HUES6 (cell line): ENCODE measurements around the gene KRTAP19-5.
"Not testable (repeated sequence)": the region's sequence is repeated elsewhere in the genome, so short reads cannot be mapped to it uniquely, and the experiment has no call there.

Source experiments
- H3K27ac ChIP-seq: 2 replicates; pipeline ENCODE4 v1.7.0; 2013; ENCODE audit warnings: low read depth, mild to moderate bottlenecking, low read length, inconsistent platforms
- H3K27me3 ChIP-seq: 2 replicates; pipeline ENCODE4 v1.6.1; 2013; ENCODE audit warnings: low read length; ENCODE audit not compliant: control insufficient read depth, insufficient read depth
- H3K36me3 ChIP-seq: 2 replicates; pipeline ENCODE4 v1.6.1; 2013; ENCODE audit warnings: low read length; ENCODE audit not compliant: control insufficient read depth, insufficient read depth
- H3K4me1 ChIP-seq: 2 replicates; pipeline ENCODE4 v1.6.1; 2013; ENCODE audit warnings: low read length; ENCODE audit not compliant: control insufficient read depth, insufficient read depth
- H3K4me3 ChIP-seq: 2 replicates; pipeline ENCODE4 v1.5.1; 2013; ENCODE audit warnings: low read depth, low read length
- H3K9ac ChIP-seq: one replicate; pipeline ENCODE4 v1.6.1; 2013; ENCODE audit warnings: mild to moderate bottlenecking, low read length
- H3K9me3 ChIP-seq: 2 replicates; pipeline ENCODE4 v1.6.1; 2013; ENCODE audit warnings: low read depth, low read length; ENCODE audit not compliant: control insufficient read depth, insufficient read depth

The KRTAP19-5 gene

DNA sequence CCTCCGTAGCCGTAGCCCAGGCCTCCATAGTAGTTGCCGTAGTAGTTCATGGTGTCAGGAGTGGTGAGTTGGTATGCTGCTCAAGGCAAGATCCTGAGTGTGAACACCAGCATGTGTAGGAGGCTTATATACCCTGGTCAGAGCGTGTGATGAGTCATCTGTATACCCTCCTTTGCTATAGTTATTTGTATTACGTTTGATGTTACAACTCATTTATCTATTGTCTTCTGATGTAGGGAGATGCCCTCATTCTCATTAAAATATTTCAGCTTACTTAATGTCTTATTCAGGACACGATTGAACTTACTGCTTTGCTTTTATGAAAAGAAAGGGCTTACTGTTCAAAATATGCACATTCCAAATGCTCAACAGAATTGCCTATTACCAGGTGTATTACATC lies at the start of gene KRTAP19-5:
Gene KRTAP19-5, minus strand, starts transcription at position 101 of the 400 bp plus-strand sequence. Its CDS starts 51 bp downstream, at position 50.
- H3K9me3 ChIP-seq = no peaks in the 10 kb centered on the region

DNA sequence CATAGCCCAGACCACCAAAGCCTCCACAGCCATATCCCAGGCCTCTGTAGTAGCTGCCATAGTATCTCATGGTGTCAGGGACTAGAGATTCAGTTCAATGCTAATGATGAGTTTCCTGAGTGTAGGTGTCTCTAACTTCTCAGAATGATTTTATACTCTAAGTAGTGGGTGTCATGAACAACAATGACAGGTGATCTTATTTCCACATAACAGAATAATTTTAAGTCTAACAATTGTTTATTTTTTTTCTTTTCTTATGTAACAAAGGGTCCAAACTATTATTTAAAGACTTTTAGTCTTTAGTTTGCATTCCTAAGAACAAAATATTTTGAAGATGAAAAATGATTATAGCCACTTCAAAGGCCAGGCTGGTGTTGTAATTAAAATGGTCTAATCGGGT lies 39.8 kb upstream of the KRTAP19-5 start, which contains the start of gene KRTAP19-6:
Gene KRTAP19-6, minus strand, starts transcription at position 101 of the 400 bp plus-strand sequence. Its CDS starts 31 bp downstream, at position 70.
- Histone ChIP-seq H3K27me3 (no peaks in the 10 kb centered on the region), H3K36me3 (no peaks in the 10 kb centered on the region), H3K27ac (no peak within 1 kb of the TSS), H3K4me3 (no peak within 1 kb of the TSS), H3K4me1 (no peaks in the 10 kb centered on the region), H3K9ac (no peak within 1 kb of the TSS), H3K9me3 (no peaks in the 10 kb centered on the region)

More for the DNA sequence above, at the start of gene KRTAP19-5:
- Histone ChIP-seq H3K27me3 (no peaks in the 10 kb centered on the region), H3K36me3 (no peaks in the 10 kb centered on the region), H3K9ac (no peak within 1 kb of the TSS), H3K27ac (no peak within 1 kb of the TSS), H3K4me1 (no peaks in the 10 kb centered on the region), H3K4me3 (no peak within 1 kb of the TSS)

DNA sequence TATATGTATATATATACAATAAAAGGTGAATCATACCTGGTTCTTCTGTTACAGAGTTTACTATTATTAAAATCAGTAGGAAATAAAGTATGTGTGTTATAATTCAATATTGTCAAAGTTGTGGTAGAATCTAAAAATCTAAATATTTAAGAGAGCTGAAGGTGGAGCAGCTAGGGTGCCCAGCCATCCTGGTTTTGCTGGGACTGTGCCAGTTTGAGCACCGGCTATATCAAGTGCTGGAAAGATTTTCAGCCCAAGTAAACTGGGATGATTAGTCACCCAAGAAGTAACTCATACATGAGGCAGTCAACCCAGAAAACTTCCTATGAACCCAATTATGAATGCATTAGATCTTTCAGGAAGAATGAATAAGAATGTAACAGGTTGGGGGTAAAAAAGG lies 16.9 kb upstream of the KRTAP19-5 start:
- Histone ChIP-seq H3K9ac (no peak overlapping the region), H3K27ac (no peak overlapping the region), H3K27me3 (no peaks in the 10 kb centered on the region), H3K36me3 (no peaks in the 10 kb centered on the region), H3K4me3 (no peak overlapping the region), H3K9me3 (peaks cover 5% of the 10 kb centered on the region; the same call in 1 of the 2 replicates), H3K4me1 (no peaks in the 10 kb centered on the region)

DNA sequence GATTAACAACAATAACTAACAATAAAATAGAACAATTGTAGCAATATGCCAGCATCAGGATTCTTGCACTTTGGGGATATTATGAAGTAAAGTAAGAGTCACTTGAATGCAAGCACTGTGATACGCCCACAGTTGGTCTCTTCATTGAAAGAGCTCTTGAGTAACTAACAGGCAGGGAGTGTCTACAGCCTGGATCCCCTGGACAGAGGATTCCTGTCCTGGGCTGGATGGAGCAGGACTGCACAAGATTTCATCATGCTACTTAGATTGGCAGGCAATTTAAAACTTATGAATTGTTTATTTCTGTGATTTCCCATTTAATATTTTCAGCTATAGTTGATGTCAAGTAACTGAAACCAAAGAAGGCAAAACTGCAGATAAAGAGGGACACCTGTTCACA lies 13.7 kb upstream of the KRTAP19-5 start:
- Histone ChIP-seq H3K9ac (no peak overlapping the region), H3K36me3 (no peaks in the 10 kb centered on the region), H3K27ac (no peak overlapping the region), H3K27me3 (no peaks in the 10 kb centered on the region), H3K9me3 (no peaks in the 10 kb centered on the region), H3K4me1 (no peaks in the 10 kb centered on the region), H3K4me3 (no peak overlapping the region)

DNA sequence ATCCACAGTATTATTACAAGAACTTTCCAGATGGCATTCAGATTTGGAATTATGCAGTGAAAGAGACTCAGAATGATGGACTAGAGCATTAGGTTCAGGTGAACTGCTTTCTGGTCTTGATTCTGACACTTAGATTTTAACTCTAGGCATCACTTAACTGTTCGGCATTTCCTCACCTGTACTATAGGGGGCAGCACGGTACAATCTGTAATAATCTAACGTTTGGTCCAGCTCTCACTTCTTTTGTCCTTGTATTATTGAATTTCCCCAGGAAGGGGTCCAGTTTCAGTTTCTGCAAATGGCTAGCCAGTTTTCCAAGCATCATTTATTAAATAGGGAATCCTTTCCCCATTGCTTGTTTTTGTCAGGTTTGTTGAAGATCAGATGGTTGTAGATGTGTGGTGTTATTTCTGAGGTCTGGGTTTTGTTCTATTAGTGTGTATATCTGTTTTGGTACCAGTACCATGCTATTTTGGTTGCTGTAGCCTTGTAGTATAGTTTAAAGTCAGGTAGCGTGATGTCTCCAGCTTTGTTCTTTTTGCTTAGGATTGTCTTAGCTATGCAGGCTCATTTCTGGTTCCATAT lies 3.8 kb upstream of the KRTAP19-5 start:
- H3K36me3 ChIP-seq, H3K4me3 ChIP-seq, H3K9ac ChIP-seq, H3K9me3 ChIP-seq, H3K4me1 ChIP-seq, H3K27ac ChIP-seq, H3K27me3 ChIP-seq: not testable (repeated sequence)

DNA sequence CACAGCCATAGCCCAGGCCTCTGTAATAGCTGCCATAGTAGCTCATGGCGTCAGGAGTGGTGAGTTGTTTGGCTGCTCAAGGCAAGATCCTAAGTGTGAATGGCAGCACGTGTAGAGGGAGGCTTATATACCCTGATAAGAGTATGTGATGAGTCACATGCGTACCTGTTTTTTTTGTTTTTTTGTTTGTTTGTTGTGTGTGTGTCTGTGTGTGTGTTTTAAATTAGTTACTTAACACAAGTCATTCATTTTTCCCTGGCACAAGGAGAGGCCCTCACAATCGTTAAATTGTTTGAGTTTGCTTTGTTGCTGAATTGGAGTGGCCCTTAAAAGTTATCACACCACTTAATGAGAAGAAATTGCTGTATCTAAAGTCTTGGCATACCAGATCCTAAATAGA lies 4.9 kb downstream of the KRTAP19-5 start, which contains the start of gene KRTAP19-4:
Gene KRTAP19-4, minus strand, starts transcription at position 101 of the 400 bp plus-strand sequence. Its CDS starts 55 bp downstream, at position 46.
- Histone ChIP-seq H3K9ac (no peak within 1 kb of the TSS), H3K27ac (no peak within 1 kb of the TSS), H3K27me3 (no peaks in the 10 kb centered on the region), H3K9me3 (no peaks in the 10 kb centered on the region), H3K36me3 (no peaks in the 10 kb centered on the region), H3K4me3 (no peak within 1 kb of the TSS), H3K4me1 (no peaks in the 10 kb centered on the region)

DNA sequence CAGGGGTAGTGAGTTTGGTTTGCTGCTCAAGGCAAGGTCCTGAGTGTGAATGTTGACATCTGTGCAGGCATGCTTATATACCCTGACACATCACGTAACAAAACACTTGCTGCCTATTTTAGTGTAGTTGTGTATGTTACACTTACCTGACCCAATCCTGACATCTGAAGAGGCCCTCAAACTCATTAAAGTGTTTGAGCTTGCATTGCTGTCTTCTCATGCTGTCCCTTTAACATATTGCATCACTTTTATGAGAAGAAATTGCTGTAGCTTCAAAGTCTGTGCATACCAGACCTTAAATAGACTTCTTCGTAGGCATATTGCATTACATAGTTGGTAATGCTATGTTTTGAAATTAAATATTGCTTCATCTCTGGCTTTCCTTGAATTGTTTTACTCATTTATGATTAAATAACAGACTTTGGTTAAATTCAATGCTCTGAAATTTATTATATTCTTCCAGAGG lies 9.9 kb downstream of the KRTAP19-5 start, which contains the start of gene KRTAP19-3:
Gene KRTAP19-3, minus strand, starts transcription at position 51 of the 466 bp plus-strand sequence. CDS start 56 bp downstream, outside the sequence.
- Histone ChIP-seq H3K9ac (no peak within 1 kb of the TSS), H3K27me3 (no peaks in the 10 kb centered on the region), H3K27ac (no peak within 1 kb of the TSS), H3K36me3 (no peaks in the 10 kb centered on the region), H3K9me3 (peaks cover 7% of the 10 kb centered on the region; the same call in 1 of the 2 replicates), H3K4me3 (no peak within 1 kb of the TSS), H3K4me1 (no peaks in the 10 kb centered on the region)

DNA sequence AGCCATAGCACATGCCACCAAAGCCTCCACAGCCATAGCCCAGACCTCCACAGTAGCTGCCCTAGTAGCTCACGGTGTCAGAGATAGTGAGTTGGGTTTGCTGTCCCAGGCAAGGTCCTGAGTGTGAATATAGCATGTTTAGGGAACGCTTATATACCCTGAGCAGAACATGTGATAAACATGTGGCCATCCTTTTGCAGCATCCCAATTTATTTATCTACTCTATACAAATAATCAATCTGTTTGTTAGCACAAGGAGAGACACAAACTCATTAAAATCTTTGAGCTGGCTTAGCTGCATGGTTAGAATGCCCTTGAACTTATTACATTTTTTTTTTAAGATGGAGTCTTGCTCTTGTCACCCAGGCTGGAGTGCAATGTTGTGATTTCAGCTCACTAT lies 14.6 kb downstream of the KRTAP19-5 start, which contains the start of gene KRTAP19-2:
Gene KRTAP19-2, minus strand, starts transcription at position 101 of the 400 bp plus-strand sequence. Its CDS starts 88 bp downstream, at position 13.
- Histone ChIP-seq H3K9me3 (peaks cover 24% of the 10 kb centered on the region), H3K36me3 (no peaks in the 10 kb centered on the region), H3K27ac (no peak within 1 kb of the TSS), H3K9ac (no peak within 1 kb of the TSS), H3K4me3 (no peak within 1 kb of the TSS), H3K4me1 (no peaks in the 10 kb centered on the region), H3K27me3 (no peaks in the 10 kb centered on the region)

DNA sequence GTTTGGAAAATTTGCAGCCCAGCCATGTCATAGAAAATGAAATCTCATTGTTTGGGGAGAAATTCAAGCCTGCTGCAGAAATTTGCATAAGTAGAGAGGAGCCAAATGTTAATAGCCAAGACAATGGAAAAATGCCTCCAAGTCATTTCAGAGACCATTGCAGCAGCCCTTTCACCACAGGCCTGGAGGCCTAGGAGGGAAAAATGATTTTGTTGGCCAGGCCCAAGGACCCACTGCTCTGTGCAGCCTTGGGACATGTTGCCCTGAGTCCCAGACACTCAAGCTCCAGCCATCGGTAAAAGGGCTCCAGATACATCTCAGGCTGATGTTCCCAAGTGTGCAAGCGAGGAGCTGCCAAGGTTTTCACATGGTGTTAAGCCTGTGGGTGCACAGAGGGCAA lies 15.8 kb downstream of the KRTAP19-5 start:
- Histone ChIP-seq H3K27ac (no peak overlapping the region), H3K4me3 (no peak overlapping the region), H3K9me3 (peaks cover 24% of the 10 kb centered on the region), H3K4me1 (no peaks in the 10 kb centered on the region), H3K9ac (no peak overlapping the region), H3K36me3 (no peaks in the 10 kb centered on the region), H3K27me3 (no peaks in the 10 kb centered on the region)

DNA sequence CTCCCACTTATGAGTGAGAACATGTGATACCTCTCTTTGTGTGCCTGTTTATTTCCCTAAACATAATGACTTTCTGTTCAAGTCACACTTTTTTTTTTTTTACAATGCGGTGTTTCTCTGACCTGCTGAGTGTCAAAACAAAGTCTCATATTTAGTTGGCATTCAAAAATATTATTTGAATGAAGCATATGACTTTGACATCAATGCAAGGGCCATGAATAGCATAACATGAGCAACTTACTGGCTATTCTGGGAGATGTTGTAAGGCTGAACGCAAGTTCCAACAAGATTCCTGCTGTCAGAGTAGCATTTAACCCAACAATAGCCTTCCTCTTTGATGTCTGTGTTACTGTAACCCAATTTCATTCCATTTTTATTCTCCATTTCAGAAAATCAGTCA lies 19.8 kb downstream of the KRTAP19-5 start:
- H3K27me3 ChIP-seq = no peaks in the 10 kb centered on the region
- no peaks in the 10 kb centered on the region for H3K4me1 ChIP-seq
- H3K27ac ChIP-seq = no peak overlapping the region
- H3K9ac ChIP-seq = no peak overlapping the region
- H3K4me3 ChIP-seq = no peak overlapping the region
- H3K36me3 ChIP-seq = no peaks in the 10 kb centered on the region
- H3K9me3 ChIP-seq = peaks cover 18% of the 10 kb centered on the region

DNA sequence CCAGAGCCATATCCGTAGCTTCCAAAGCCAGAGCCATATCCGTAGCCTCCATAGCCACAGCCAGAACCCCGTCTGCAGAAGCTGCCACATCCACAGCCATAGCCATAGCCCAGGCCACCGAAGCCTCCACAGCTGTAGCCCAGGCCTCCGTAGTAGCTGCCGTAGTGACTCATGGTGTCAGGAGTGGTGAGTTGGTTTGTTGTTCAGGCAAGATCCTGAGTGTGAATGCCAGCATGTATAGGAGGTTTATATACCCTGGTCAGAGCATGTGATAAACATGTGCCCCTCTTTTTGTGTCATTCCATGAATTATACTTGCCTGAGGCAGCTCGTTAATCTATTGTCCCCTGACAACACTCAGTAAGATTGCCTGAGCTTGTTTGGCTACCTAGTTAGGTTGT lies 21.8 kb downstream of the KRTAP19-5 start, which contains the start of gene KRTAP19-1:
Gene KRTAP19-1, minus strand, starts transcription at position 223 of the 400 bp plus-strand sequence. Its CDS starts 50 bp downstream, at position 173.
- Histone ChIP-seq H3K4me3 (no peak within 1 kb of the TSS), H3K36me3 (no peaks in the 10 kb centered on the region), H3K4me1 (no peaks in the 10 kb centered on the region), H3K27me3 (no peaks in the 10 kb centered on the region), H3K9me3 (peaks cover under 1% of the 10 kb centered on the region; the same call in 1 of the 2 replicates), H3K27ac (no peak within 1 kb of the TSS), H3K9ac (no peak within 1 kb of the TSS)
